Panc1 (cell line): ENCODE data around the gene FAP.

Source experiments
- CTCF ChIP-seq: fragments of 450-650 bp; IDR thresholded peaks from 2 replicates; pipeline ENCODE4 v1.5.1; 2017; ENCODE audit warnings: mild to moderate bottlenecking
- TCF7L2 ChIP-seq: IDR thresholded peaks from 2 replicates; pipeline ENCODE4 v1.6.1; 2011; ENCODE audit warnings: mild to moderate bottlenecking, low read depth, low read length, inconsistent platforms
- TF ChIP-seq, protein P1 (sequence below), 2 experiments: IDR thresholded peaks; 2 replicates each; pipeline ENCODE4 v1.6.1; 2011 to 2012; ENCODE audit warnings: low read depth in 2 of 2, control low read depth in 1 of 2, low read length in 1 of 2, mild to moderate bottlenecking in 1 of 2, moderate library complexity in 1 of 2; ENCODE audit not compliant: insufficient read depth in 1 of 2

GRCh38 chr2:162230761-162231160, 12.5 kb downstream of the FAP start:
- TF ChIP-seq CTCF: no peak
- TF ChIP-seq, protein P1, sequence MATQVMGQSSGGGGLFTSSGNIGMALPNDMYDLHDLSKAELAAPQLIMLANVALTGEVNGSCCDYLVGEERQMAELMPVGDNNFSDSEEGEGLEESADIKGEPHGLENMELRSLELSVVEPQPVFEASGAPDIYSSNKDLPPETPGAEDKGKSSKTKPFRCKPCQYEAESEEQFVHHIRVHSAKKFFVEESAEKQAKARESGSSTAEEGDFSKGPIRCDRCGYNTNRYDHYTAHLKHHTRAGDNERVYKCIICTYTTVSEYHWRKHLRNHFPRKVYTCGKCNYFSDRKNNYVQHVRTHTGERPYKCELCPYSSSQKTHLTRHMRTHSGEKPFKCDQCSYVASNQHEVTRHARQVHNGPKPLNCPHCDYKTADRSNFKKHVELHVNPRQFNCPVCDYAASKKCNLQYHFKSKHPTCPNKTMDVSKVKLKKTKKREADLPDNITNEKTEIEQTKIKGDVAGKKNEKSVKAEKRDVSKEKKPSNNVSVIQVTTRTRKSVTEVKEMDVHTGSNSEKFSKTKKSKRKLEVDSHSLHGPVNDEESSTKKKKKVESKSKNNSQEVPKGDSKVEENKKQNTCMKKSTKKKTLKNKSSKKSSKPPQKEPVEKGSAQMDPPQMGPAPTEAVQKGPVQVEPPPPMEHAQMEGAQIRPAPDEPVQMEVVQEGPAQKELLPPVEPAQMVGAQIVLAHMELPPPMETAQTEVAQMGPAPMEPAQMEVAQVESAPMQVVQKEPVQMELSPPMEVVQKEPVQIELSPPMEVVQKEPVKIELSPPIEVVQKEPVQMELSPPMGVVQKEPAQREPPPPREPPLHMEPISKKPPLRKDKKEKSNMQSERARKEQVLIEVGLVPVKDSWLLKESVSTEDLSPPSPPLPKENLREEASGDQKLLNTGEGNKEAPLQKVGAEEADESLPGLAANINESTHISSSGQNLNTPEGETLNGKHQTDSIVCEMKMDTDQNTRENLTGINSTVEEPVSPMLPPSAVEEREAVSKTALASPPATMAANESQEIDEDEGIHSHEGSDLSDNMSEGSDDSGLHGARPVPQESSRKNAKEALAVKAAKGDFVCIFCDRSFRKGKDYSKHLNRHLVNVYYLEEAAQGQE (IDR thresholded peaks at IDR 0.05; ENCODE audit: insufficient read depth in 1 of 2, low read depth in 2 of 2, low read length in 1 of 2): no peak
- no peak for TF ChIP-seq TCF7L2
